Activated T-helper 17 cell treated with anti-CD3 and anti-CD28 coated beads, Interleukin-2, amount 50 U/mL, for 72 hours (primary cell): ENCODE results near the gene NPAS3. TPM values are rescaled to one million over a fixed set of nuclear protein-coding genes. Genes with fewer than 3 reads are reported as not detected.

ENCODE experiments used
- ATAC-seq: fragments of 150-1000 bp; cut with Tn5 transposase; replicated peaks from 2 replicates; pipeline ENCODE4 v1.10.0; 2021; ENCODE audit warnings: mild to moderate bottlenecking, moderate library complexity
- H3K27ac Mint-ChIP-seq: one replicate; pipeline ENCODE4 v1.8.0; 2022; ENCODE audit warnings: mixed read lengths
- H3K27me3 Mint-ChIP-seq: one replicate; pipeline ENCODE4 v1.8.0; 2022; ENCODE audit warnings: mixed read lengths
- H3K36me3 Mint-ChIP-seq: one replicate; pipeline ENCODE4 v1.8.0; 2022; ENCODE audit warnings: low read depth, mild to moderate bottlenecking, mixed read lengths
- H3K4me1 Mint-ChIP-seq: one replicate; pipeline ENCODE4 v1.8.0; 2022; ENCODE audit warnings: mixed read lengths
- H3K4me3 Mint-ChIP-seq: one replicate; pipeline ENCODE4 v1.8.0; 2022; ENCODE audit warnings: mild to moderate bottlenecking, mixed read lengths
- H3K9me3 Mint-ChIP-seq: one replicate; pipeline ENCODE4 v1.8.0; 2022; ENCODE audit warnings: mixed read lengths
- total RNA-seq, 2 donors: library from RNA; stranded (reverse); gene quantifications; one replicate each; pipeline ENCODE4 v1.2.3, GENCODE V29; 2022

Gene NPAS3
- total RNA-seq, 2 donors from 2014 or later = not detected

- no peak overlapping the region for H3K27ac Mint-ChIP-seq
- ATAC-seq = no peak
- no peak overlapping the region for H3K4me3 Mint-ChIP-seq
- H3K27me3 Mint-ChIP-seq = no peaks in the 10 kb centered on the region
- H3K36me3 Mint-ChIP-seq = no peaks in the 10 kb centered on the region
- no peaks in the 10 kb centered on the region for H3K9me3 Mint-ChIP-seq
- H3K4me1 Mint-ChIP-seq = peaks cover 8% of the 10 kb centered on the region
These were observed 503.0 kb downstream of the NPAS3 start for GRCh38 chr14:33441633-33442032.

GRCh38 chr14:33444136-33444535 is 505.5 kb downstream of the NPAS3 start:
- no peaks in the 10 kb centered on the region for H3K36me3 Mint-ChIP-seq
- H3K9me3 Mint-ChIP-seq = no peaks in the 10 kb centered on the region
- ATAC-seq = no peak
- no peaks in the 10 kb centered on the region for H3K4me1 Mint-ChIP-seq
- no peak overlapping the region for H3K27ac Mint-ChIP-seq
- H3K27me3 Mint-ChIP-seq = no peaks in the 10 kb centered on the region
- no peak overlapping the region for H3K4me3 Mint-ChIP-seq

GRCh38 chr14:33449268-33449667 is 510.6 kb downstream of the NPAS3 start:
- no peak overlapping the region for H3K4me3 Mint-ChIP-seq
- no peaks in the 10 kb centered on the region for H3K9me3 Mint-ChIP-seq

GRCh38 chr14:33449703-33450395 is 511.2 kb downstream of the NPAS3 start:
- H3K9me3 Mint-ChIP-seq = no peaks in the 10 kb centered on the region
- H3K4me1 Mint-ChIP-seq = peaks cover 7% of the 10 kb centered on the region
- ATAC-seq = no peak
- no peaks in the 10 kb centered on the region for H3K36me3 Mint-ChIP-seq
- H3K27me3 Mint-ChIP-seq = no peaks in the 10 kb centered on the region
- no peak overlapping the region for H3K27ac Mint-ChIP-seq
- no peak overlapping the region for H3K4me3 Mint-ChIP-seq

More at GRCh38 chr14:33449268-33449667, 510.6 kb downstream of the NPAS3 start:
- no peak for ATAC-seq
- Mint-ChIP-seq H3K27me3 (no peaks in the 10 kb centered on the region), H3K27ac (no peak overlapping the region), H3K36me3 (no peaks in the 10 kb centered on the region), H3K4me1 (peaks cover 2% of the 10 kb centered on the region)

- Mint-ChIP-seq H3K4me3 (no peak overlapping the region), H3K27ac (no peak overlapping the region), H3K36me3 (no peaks in the 10 kb centered on the region), H3K4me1 (peaks cover 7% of the 10 kb centered on the region), H3K27me3 (no peaks in the 10 kb centered on the region), H3K9me3 (no peaks in the 10 kb centered on the region)
- no peak for ATAC-seq
These were observed 511.7 kb downstream of the NPAS3 start for GRCh38 chr14:33450416-33450815.

GRCh38 chr14:33451211-33451610 is 512.5 kb downstream of the NPAS3 start:
- H3K4me1 Mint-ChIP-seq = peaks cover 7% of the 10 kb centered on the region
- no peak overlapping the region for H3K4me3 Mint-ChIP-seq
- H3K36me3 Mint-ChIP-seq = no peaks in the 10 kb centered on the region
- ATAC-seq = no peak
- peaks cover 3% of the 10 kb centered on the region for H3K9me3 Mint-ChIP-seq
- no peak overlapping the region for H3K27ac Mint-ChIP-seq
- H3K27me3 Mint-ChIP-seq = no peaks in the 10 kb centered on the region

GRCh38 chr14:33452995-33453394 is 514.3 kb downstream of the NPAS3 start:
- H3K36me3 Mint-ChIP-seq = no peaks in the 10 kb centered on the region
- H3K27me3 Mint-ChIP-seq = no peaks in the 10 kb centered on the region
- no peak overlapping the region for H3K4me3 Mint-ChIP-seq
- peaks cover 7% of the 10 kb centered on the region for H3K4me1 Mint-ChIP-seq
- no peak for ATAC-seq
- no peak overlapping the region for H3K27ac Mint-ChIP-seq
- H3K9me3 Mint-ChIP-seq = peaks cover 3% of the 10 kb centered on the region

GRCh38 chr14:33454022-33454595 is 515.4 kb downstream of the NPAS3 start:
- no peak for ATAC-seq
- H3K4me3 Mint-ChIP-seq = peak overlapping the region; percentile 16
- H3K4me1 Mint-ChIP-seq = peaks cover 7% of the 10 kb centered on the region
- H3K27me3 Mint-ChIP-seq = no peaks in the 10 kb centered on the region
- H3K36me3 Mint-ChIP-seq = no peaks in the 10 kb centered on the region
- peak overlapping the region; percentile 18 for H3K27ac Mint-ChIP-seq
- peaks cover 3% of the 10 kb centered on the region for H3K9me3 Mint-ChIP-seq

GRCh38 chr14:33454707-33455106 is 516.0 kb downstream of the NPAS3 start:
- ATAC-seq = no peak
- H3K36me3 Mint-ChIP-seq = no peaks in the 10 kb centered on the region
- peak overlapping the region; percentile 18 for H3K27ac Mint-ChIP-seq
- no peak overlapping the region for H3K4me3 Mint-ChIP-seq
- H3K27me3 Mint-ChIP-seq = no peaks in the 10 kb centered on the region
- peaks cover 3% of the 10 kb centered on the region for H3K9me3 Mint-ChIP-seq
- H3K4me1 Mint-ChIP-seq = peaks cover 7% of the 10 kb centered on the region

- H3K36me3 Mint-ChIP-seq = no peaks in the 10 kb centered on the region
- no peak overlapping the region for H3K27ac Mint-ChIP-seq
- H3K9me3 Mint-ChIP-seq = peaks cover 3% of the 10 kb centered on the region
- H3K27me3 Mint-ChIP-seq = no peaks in the 10 kb centered on the region
- peak; percentile 24 for ATAC-seq
- peaks cover 7% of the 10 kb centered on the region for H3K4me1 Mint-ChIP-seq
- no peak overlapping the region for H3K4me3 Mint-ChIP-seq
These were observed 517.1 kb downstream of the NPAS3 start for GRCh38 chr14:33455654-33456345.

GRCh38 chr14:33457021-33457420 is 518.3 kb downstream of the NPAS3 start:
- ATAC-seq = no peak
- Mint-ChIP-seq H3K27me3 (no peaks in the 10 kb centered on the region), H3K27ac (no peak overlapping the region), H3K4me3 (no peak overlapping the region), H3K36me3 (no peaks in the 10 kb centered on the region), H3K4me1 (peaks cover 7% of the 10 kb centered on the region), H3K9me3 (peaks cover 3% of the 10 kb centered on the region)

- H3K36me3 Mint-ChIP-seq = no peaks in the 10 kb centered on the region
- H3K9me3 Mint-ChIP-seq = peaks cover 3% of the 10 kb centered on the region
- peaks cover 7% of the 10 kb centered on the region for H3K4me1 Mint-ChIP-seq
- H3K4me3 Mint-ChIP-seq = no peak overlapping the region
- no peaks in the 10 kb centered on the region for H3K27me3 Mint-ChIP-seq
- ATAC-seq = no peak
- no peak overlapping the region for H3K27ac Mint-ChIP-seq
These were observed 518.9 kb downstream of the NPAS3 start for GRCh38 chr14:33457617-33458016.

- peaks cover 3% of the 10 kb centered on the region for H3K9me3 Mint-ChIP-seq
- no peak overlapping the region for H3K27ac Mint-ChIP-seq
- no peak overlapping the region for H3K4me3 Mint-ChIP-seq
- H3K27me3 Mint-ChIP-seq = no peaks in the 10 kb centered on the region
- no peaks in the 10 kb centered on the region for H3K4me1 Mint-ChIP-seq
- ATAC-seq = no peak
- H3K36me3 Mint-ChIP-seq = no peaks in the 10 kb centered on the region
These were observed 521.5 kb downstream of the NPAS3 start for GRCh38 chr14:33460164-33460563.

GRCh38 chr14:33461036-33461435 is 522.4 kb downstream of the NPAS3 start:
- H3K9me3 Mint-ChIP-seq = no peaks in the 10 kb centered on the region
- no peak overlapping the region for H3K27ac Mint-ChIP-seq
- H3K36me3 Mint-ChIP-seq = no peaks in the 10 kb centered on the region
- ATAC-seq = no peak
- H3K27me3 Mint-ChIP-seq = no peaks in the 10 kb centered on the region
- H3K4me1 Mint-ChIP-seq = no peaks in the 10 kb centered on the region
- H3K4me3 Mint-ChIP-seq = no peak overlapping the region

GRCh38 chr14:33463731-33464130 is 525.1 kb downstream of the NPAS3 start:
- Mint-ChIP-seq H3K4me3 (no peak overlapping the region), H3K36me3 (no peaks in the 10 kb centered on the region), H3K27ac (no peak overlapping the region), H3K27me3 (no peaks in the 10 kb centered on the region), H3K4me1 (no peaks in the 10 kb centered on the region), H3K9me3 (no peaks in the 10 kb centered on the region)
- no peak for ATAC-seq
